HAP-1 (cell line): Measurements from ENCODE around the gene CHRNA7.
"Not testable (repeated sequence)": the region's sequence is repeated elsewhere in the genome, so short reads cannot be mapped to it uniquely, and the experiment has no call there.

ENCODE experiments used
- DNase-seq, 2 experiments: peaks; one replicate each; pipeline ENCODE4 v3.0.0-alpha.2; 2016 to 2020; ENCODE audit warnings: low spot score in 2 of 2
- H3K27me3 ChIP-seq: fragments of 250-450 bp; sonication (Bioruptor Pico); 2 replicates; pipeline ENCODE4 v1.5.1; 2020; ENCODE audit warnings: low read depth, mild to moderate bottlenecking, moderate library complexity
- H3K36me3 ChIP-seq: fragments of 250-450 bp; sonication (Bioruptor Pico); replicated peaks from 2 replicates; pipeline ENCODE4 v1.5.1; 2020; ENCODE audit warnings: mild to moderate bottlenecking
- H3K4me1 ChIP-seq: fragments of 250-450 bp; sonication (Bioruptor Pico); 2 replicates; pipeline ENCODE4 v1.5.1; 2020; ENCODE audit warnings: mild to moderate bottlenecking
- H3K4me3 ChIP-seq: fragments of 250-450 bp; sonication (Bioruptor Pico); 2 replicates; pipeline ENCODE4 v1.5.1; 2020; ENCODE audit warnings: mild to moderate bottlenecking, moderate library complexity
- H3K9me3 ChIP-seq: fragments of 250-450 bp; sonication (Bioruptor Pico); 2 replicates; pipeline ENCODE4 v1.5.1; 2020; ENCODE audit warnings: mild to moderate bottlenecking, moderate library complexity
- in situ Hi-C: fragments of 300-500 bp; cut with MboI; formaldehyde crosslinking; loops from 3 replicates; pipeline ENCODE4 v1.14.3; 2020; ENCODE audit warnings: low sequenced_read_pairs, inconsistent platforms, mixed read lengths

Gene CHRNA7

GRCh38 chr15:32209081-32209480 is 178.8 kb downstream of the CHRNA7 start:
- DNase-seq, H3K36me3 ChIP-seq, H3K27me3 ChIP-seq, H3K4me1 ChIP-seq, in situ Hi-C loops, H3K4me3 ChIP-seq, H3K9me3 ChIP-seq: not testable (repeated sequence)

GRCh38 chr15:32218666-32219065 is 188.4 kb downstream of the CHRNA7 start:
- Histone ChIP-seq H3K4me1 (0 out of 2 replicates have a peak, but pooled peaks cover 2% of the 10 kb centered on the region), H3K27me3 (no peaks in the 10 kb centered on the region), H3K36me3 (no peaks in the 10 kb centered on the region), H3K4me3 (no peak overlapping the region), H3K9me3 (no peaks in the 10 kb centered on the region)
- in situ Hi-C loops: no loop called here
- no peak for DNase-seq
